Stomach smooth muscle (tissue), 2 donors: ENCODE measurements around the gene PLA2G12A.

ENCODE experiments used
- H3K27ac ChIP-seq: one replicate; pipeline ENCODE4 v1.7.0; 2013; ENCODE audit warnings: mild to moderate bottlenecking, low read length, inconsistent platforms
- H3K27me3 ChIP-seq, 2 donors: one replicate each; pipeline ENCODE4 v1.7.0; 2013; ENCODE audit warnings: low read length in 2 of 2; ENCODE audit not compliant: insufficient read depth in 2 of 2, control insufficient read depth in 1 of 2
- H3K36me3 ChIP-seq, 2 donors: one replicate each; pipeline ENCODE4 v1.7.0; 2013; ENCODE audit warnings: low read length in 2 of 2; ENCODE audit not compliant: control insufficient read depth in 2 of 2, insufficient read depth in 2 of 2
- H3K4me1 ChIP-seq: one replicate; pipeline ENCODE4 v1.7.0; 2013; ENCODE audit warnings: low read length; ENCODE audit not compliant: control insufficient read depth, insufficient read depth
- H3K4me3 ChIP-seq, 2 donors: one replicate each; pipeline ENCODE4 v1.7.0; 2013; ENCODE audit warnings: low read length in 2 of 2
- H3K9ac ChIP-seq, 2 donors: one replicate each; pipeline ENCODE4 v1.7.0; 2013; ENCODE audit warnings: low read length in 2 of 2, mild to moderate bottlenecking in 1 of 2
- H3K9me3 ChIP-seq, 2 donors: one replicate each; pipeline ENCODE4 v1.7.0; 2013; ENCODE audit warnings: low read length in 2 of 2; ENCODE audit not compliant: control insufficient read depth in 2 of 2
- donor health status: healthy.
- donor health status: Pancreatic carcinoma.

PLA2G12A gene

GRCh38 chr4:109676886-109677285 lies 53.0 kb downstream of the PLA2G12A start:
- Histone ChIP-seq H3K36me3 (no peaks in the 10 kb centered on the region), H3K27ac (no peak overlapping the region), H3K27me3 (no peaks in the 10 kb centered on the region), H3K4me3 (no peak overlapping the region), H3K9me3 (no peaks in the 10 kb centered on the region), H3K4me1 (no peaks in the 10 kb centered on the region), H3K9ac (no peak overlapping the region)

DNA sequence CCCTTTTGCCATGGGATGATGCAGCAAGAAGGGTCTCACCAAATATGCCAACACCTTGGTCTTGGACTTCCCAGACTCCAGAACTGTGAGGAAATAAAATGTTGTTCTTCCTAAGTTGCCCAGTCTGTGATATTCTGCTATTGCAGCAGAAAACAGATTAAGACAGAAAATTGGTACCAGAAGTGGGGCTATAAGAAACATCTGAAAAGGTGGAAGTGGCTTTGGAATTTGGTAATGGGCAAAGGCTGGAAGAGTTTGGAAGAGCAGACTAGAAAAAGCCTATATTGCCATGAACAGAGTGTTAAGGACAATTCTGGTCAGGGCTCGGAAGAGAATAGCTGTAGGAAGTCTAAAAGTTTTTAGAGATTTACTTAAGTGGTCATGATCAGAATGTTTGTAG lies 54.0 kb downstream of the PLA2G12A start:
- no peaks in the 10 kb centered on the region for H3K36me3 ChIP-seq
- H3K9ac ChIP-seq = no peak overlapping the region
- no peaks in the 10 kb centered on the region for H3K27me3 ChIP-seq
- H3K27ac ChIP-seq = no peak overlapping the region
- H3K4me3 ChIP-seq = no peak overlapping the region
- H3K4me1 ChIP-seq = no peaks in the 10 kb centered on the region
- no peaks in the 10 kb centered on the region for H3K9me3 ChIP-seq

DNA sequence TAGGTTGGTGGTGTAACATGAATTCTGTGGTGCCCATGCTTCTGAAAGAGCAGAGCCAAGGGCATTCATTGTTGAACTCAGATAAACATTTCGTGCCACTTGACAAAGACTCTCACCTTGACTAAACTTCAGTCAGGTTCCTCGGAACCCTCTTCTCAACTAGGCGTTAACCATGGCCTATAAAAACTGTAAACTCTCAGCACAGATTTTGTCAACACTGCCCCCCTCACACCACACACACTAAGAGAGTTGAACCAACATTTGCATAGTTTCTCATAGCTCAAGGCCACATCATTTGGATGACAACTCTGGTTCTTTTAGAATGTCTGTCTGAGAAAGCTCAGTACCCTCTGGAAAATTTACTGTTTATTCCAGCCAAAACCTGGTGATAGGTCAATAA lies 54.7 kb downstream of the PLA2G12A start:
- no peaks in the 10 kb centered on the region for H3K27me3 ChIP-seq
- no peaks in the 10 kb centered on the region for H3K4me1 ChIP-seq
- no peaks in the 10 kb centered on the region for H3K36me3 ChIP-seq
- no peak overlapping the region for H3K27ac ChIP-seq
- no peak overlapping the region for H3K9ac ChIP-seq
- H3K4me3 ChIP-seq = no peak overlapping the region
- peaks cover 0 to under 1% of the 10 kb centered on the region in 2 donors for H3K9me3 ChIP-seq

DNA sequence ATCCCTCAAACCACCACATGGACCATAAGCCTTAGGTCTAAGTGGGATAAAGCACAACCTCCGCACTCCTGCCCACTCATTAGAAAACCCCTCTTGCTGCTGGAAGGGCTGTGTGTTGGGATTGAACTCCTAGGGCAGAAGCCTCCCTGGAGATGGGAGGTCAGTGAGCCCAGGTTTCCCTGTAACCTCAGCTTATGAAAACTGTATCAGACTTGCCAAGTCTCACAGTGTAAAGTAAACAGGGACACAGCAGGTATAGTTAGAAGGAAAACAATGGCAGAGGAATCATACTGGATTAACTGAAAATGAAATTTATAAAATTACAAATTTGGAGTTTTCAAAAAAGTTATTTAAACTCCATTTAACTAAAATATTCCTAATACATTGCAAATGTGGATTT lies 56.6 kb downstream of the PLA2G12A start:
- no peak overlapping the region for H3K9ac ChIP-seq

GRCh38 chr4:109672169-109672930 lies 57.5 kb downstream of the PLA2G12A start:
- H3K27me3 ChIP-seq = no peaks in the 10 kb centered on the region
- H3K36me3 ChIP-seq = no peaks in the 10 kb centered on the region
- H3K9me3 ChIP-seq = peaks cover 0 to 3% of the 10 kb centered on the region in 2 donors
- no peak overlapping the region for H3K9ac ChIP-seq
- no peak overlapping the region for H3K27ac ChIP-seq
- H3K4me1 ChIP-seq = no peaks in the 10 kb centered on the region
- H3K4me3 ChIP-seq = no peak overlapping the region

More for the DNA sequence above, 56.6 kb downstream of the PLA2G12A start:
- Histone ChIP-seq H3K36me3 (no peaks in the 10 kb centered on the region), H3K4me1 (no peaks in the 10 kb centered on the region), H3K27ac (no peak overlapping the region), H3K4me3 (no peak overlapping the region), H3K9me3 (peaks cover 0 to 3% of the 10 kb centered on the region in 2 donors), H3K27me3 (no peaks in the 10 kb centered on the region)

DNA sequence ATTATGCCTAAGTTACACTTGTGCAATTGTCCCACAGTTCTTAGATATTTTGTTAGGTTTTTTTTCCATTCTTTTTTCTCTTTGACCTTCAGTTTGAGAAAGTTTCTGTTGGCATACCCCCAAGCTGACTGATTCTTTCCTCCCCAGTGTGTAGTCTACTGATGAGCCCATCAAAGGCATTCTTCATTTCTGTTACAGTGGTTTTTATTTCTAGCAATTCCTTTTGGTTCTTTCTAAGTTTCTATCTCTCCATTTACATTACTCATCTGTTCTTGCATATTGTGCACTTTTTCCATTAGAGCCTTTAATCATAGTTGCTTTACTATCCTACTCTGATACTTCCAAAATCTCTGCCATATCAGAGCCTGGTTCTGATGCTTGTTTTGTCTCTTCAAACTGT lies 58.5 kb downstream of the PLA2G12A start:
- H3K27ac ChIP-seq = no peak overlapping the region
- no peaks in the 10 kb centered on the region for H3K27me3 ChIP-seq
- no peak overlapping the region for H3K9ac ChIP-seq
- H3K4me1 ChIP-seq = no peaks in the 10 kb centered on the region
- H3K4me3 ChIP-seq = no peak overlapping the region
- H3K9me3 ChIP-seq = peaks cover 0 to 3% of the 10 kb centered on the region in 2 donors
- no peaks in the 10 kb centered on the region for H3K36me3 ChIP-seq

DNA sequence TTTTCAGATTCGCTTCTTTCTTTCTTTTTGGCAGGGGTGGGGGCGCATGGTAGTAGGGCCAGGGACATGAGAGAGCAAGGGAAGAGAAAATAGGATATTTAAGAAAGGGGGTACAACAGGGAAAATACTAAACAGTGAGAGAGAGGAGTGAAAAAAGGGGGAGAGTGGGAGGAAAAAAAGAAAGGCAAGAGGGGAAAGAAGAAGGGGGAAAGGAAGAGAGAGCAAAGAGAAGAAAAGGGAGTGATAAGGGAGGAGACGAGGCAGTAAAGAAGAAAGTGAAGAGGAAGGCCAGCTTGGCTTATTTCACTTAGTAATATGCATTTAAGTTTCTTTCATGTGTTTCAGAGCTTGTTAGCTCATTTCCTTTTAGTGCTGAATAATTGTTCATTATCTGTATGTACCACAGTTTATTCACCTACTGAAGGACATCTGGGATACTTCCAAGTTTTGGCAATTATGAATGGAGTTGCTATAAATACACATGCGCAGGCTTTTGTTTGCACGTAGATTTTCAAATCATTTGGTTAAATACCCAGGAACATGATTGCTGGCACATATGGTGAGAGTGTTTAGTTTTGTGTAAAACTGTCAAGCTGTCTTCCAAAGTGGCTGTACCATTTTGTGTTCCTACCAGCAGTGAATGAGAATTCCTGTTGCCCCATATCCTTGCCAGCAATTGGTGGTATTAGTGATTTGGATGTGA lies 63.9 kb downstream of the PLA2G12A start:
- Histone ChIP-seq H3K9me3 (peaks cover 0 to 3% of the 10 kb centered on the region in 2 donors), H3K4me1 (no peaks in the 10 kb centered on the region), H3K27ac (no peak overlapping the region), H3K9ac (no peak overlapping the region), H3K36me3 (no peaks in the 10 kb centered on the region), H3K27me3 (no peaks in the 10 kb centered on the region), H3K4me3 (no peak overlapping the region)

DNA sequence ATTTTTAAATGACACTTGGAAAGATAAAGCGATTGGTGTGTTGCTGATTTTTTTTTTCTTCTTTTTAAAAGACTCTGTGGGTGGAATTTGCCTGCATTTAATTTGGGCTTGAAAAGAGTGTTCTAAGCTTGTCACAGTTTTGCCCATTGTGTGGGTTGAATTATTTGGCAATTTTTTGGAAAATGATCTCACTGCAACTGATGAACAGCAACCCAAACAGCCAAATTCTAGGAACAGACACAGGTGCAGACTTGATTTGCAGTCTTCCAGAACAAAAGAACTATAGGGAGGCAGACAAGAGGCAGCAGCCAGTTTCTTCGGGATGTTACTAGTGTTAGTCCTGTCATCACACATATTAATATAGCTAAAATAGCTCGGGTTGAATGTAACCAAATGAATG lies 67.1 kb downstream of the PLA2G12A start:
- Histone ChIP-seq H3K4me3 (no peak overlapping the region), H3K9ac (no peak overlapping the region), H3K27ac (no peak overlapping the region), H3K4me1 (no peaks in the 10 kb centered on the region), H3K36me3 (no peaks in the 10 kb centered on the region), H3K9me3 (no peaks in the 10 kb centered on the region), H3K27me3 (no peaks in the 10 kb centered on the region)

DNA sequence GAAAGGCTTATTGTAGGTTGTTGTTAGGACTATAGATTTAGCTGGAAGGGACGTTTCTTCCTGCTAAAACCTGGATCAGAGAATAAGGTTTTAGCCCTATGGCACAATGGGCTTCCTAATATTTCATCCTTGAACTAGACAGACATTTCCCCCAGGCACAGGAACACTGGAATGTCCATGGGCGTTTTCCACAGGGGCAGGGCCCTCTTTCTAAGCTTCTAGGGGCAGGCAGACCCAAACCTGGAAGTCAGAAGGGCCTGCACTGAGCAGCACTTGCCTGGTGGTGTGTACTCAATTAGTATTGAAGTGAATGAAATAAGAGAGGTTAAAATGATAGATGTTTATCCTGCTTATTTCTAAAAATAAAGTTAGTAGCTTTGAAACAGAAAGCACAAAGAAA lies 67.8 kb downstream of the PLA2G12A start:
- Histone ChIP-seq H3K36me3 (no peaks in the 10 kb centered on the region), H3K4me1 (no peaks in the 10 kb centered on the region), H3K27ac (no peak overlapping the region), H3K27me3 (no peaks in the 10 kb centered on the region), H3K9me3 (no peaks in the 10 kb centered on the region), H3K9ac (no peak overlapping the region), H3K4me3 (no peak overlapping the region)
